ENCODE results near the gene MYLK4. TPM values are rescaled to one million over a fixed set of nuclear protein-coding genes. Genes with fewer than 3 reads are reported as not detected.

The MYLK4 gene
- total RNA-seq, 4 donors from 2014 or later = 0.33 to 0.45 (median 0.38) TPM

DNA sequence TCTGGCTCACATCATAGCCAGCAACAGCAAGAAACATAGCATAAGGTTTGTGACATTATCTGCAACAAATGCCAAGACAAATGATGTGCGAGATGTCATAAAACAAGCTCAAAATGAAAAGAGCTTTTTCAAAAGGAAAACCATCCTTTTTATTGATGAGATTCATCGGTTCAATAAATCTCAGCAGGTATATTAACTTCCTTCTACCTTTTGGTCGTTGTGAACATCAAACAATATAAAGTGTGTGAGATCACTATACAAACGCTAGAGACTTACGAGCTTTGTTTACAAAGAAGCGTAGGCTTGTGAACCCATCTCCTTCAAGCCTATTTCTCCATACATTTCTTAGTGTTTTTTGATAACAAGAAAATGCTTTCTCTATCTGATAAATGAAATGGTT is 18.0 kb upstream of the MYLK4 start:
- H3K4me1 ChIP-seq = peaks cover 57 to 76% (median 62%) of the 10 kb centered on the region in 4 donors
- no peak for DNase-seq (ENCODE audit: extremely low spot score)
- 44% methylated on average over 6 of the region's 6 CpGs for WGBS
- H3K27me3 ChIP-seq = no peaks in the 10 kb centered on the region
- peak overlapping the region in 3 of 4 donors; percentile 77 to 96 (median 86) for H3K4me3 ChIP-seq
- peak overlapping the region in 1 of 4 donors; percentile 97 for H3K27ac ChIP-seq (replicated peaks in 1 of 4)
- intact Hi-C loops (cut with DNase I) = no loop called here
- no peaks in the 10 kb centered on the region for H3K9me3 ChIP-seq
- TF ChIP-seq POLR2A (IDR thresholded peaks at IDR 0.05; ENCODE audit: low read depth) (no peak), CTCF (IDR thresholded peaks at IDR 0.05) (no peak), EP300 (IDR thresholded peaks at IDR 0.05) (no peak), POLR2AphosphoS5 (IDR thresholded peaks at IDR 0.05) (no peak)
- peaks cover 0 to 22% (median 5%) of the 10 kb centered on the region in 4 donors for H3K36me3 ChIP-seq

DNA sequence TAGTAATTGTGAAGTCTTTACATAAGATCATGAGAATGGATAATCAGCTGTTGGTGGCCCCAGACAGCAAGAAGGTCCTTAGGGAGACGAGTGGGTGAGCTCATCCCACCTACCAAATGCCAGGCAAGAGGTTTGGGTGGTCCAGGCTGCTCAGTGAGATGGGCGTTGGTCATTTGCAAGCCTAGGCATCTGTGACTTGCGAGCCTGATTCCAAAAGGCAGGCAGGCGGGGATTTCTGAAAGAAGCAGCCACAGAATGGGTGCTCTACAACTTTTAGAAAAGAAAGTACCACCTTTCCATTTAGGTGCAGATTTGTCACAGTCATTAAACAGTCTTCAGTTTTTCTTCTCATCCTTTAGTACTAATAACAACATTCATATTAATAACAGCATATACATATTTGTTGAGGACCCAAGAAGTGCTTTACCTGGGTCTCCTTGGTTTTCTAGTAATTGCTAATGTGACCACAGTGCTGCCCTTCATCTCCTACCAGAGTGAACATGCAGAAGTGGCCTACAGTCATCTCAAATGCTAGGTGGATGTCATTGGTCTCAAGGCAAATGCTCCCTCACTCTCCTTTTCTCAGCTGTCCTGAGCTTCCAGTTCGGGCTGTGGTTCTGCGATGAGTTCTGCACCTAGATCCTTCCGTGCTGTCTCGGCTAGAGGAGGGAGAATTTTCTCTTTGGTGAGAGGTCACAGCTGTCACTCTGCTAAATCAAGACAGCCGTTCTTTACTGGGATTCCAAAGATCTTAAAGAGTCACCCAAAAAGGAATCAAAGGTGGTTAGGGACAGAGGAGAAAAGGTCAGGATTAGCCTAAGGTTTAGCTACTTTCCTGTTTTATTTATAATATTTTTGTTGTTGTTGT is 17.2 kb upstream of the MYLK4 start:
- no peaks in the 10 kb centered on the region for H3K27me3 ChIP-seq
- H3K9me3 ChIP-seq = no peaks in the 10 kb centered on the region
- peaks cover 49 to 72% (median 54%) of the 10 kb centered on the region in 4 donors for H3K4me1 ChIP-seq
- H3K36me3 ChIP-seq = peaks cover 0 to 22% (median 2%) of the 10 kb centered on the region in 4 donors
- peak overlapping the region; percentile 77 to 96 (median 89) for H3K4me3 ChIP-seq
- TF ChIP-seq POLR2A (IDR thresholded peaks at IDR 0.05; ENCODE audit: low read depth) = no peak
- no peak for TF ChIP-seq POLR2AphosphoS5 (IDR thresholded peaks at IDR 0.05)
- no peak for TF ChIP-seq CTCF (IDR thresholded peaks at IDR 0.05)
- TF ChIP-seq EP300 (IDR thresholded peaks at IDR 0.05) = no peak
- no peak for DNase-seq (ENCODE audit: extremely low spot score)
- 36% methylated on average over 9 of the region's 9 CpGs for WGBS
- peak overlapping the region; percentile 95 to 98 (median 97) for H3K27ac ChIP-seq (replicated peaks in 1 of 4)
- intact Hi-C loops (cut with DNase I) = no loop called here

DNA sequence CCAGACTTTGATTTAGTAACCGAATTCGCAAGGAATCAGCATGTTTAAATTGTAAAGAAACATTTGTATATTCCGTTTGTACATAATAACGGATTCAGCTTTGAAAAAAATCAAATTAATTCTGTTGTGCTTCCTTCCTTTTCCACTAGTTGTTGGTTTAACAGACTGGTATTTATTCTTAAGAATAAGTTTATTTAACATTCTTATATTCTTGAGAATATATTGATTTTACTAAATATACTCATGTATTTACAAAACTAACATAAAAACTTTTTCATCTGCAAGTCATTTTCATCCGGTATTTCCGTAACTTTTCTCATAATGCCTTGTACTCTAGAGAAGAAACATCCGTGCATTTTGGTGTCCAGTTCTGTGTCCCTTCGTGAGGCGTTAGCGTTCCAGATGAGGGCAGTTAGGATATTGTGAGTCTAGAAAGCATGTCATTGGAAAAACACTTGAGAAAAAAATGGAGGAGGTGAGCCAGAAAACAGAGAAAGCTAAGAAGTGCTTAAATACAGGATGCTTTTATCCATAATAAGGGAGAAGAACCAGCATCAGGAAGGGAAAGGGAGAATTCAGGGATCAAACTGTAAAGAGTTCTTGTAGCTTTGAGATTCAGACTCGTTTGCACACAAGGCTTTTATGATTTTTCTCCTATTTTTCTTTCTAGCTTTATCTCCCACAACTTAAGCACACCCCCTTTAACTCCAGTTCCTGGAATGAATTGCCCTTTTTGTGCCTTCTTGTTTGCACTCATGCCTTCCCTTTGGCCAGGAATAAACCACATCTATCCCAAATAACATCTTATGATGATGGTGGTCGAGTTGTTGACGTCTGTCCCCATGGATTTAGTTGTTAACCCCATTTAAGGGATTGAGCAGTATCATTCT is 16.3 kb upstream of the MYLK4 start:
- Histone ChIP-seq H3K27me3 (no peaks in the 10 kb centered on the region), H3K36me3 (peaks cover 0 to 19% (median 2%) of the 10 kb centered on the region in 4 donors), H3K27ac (replicated peaks in 1 of 4) (peak overlapping the region; percentile 95 to 98 (median 97)), H3K9me3 (no peaks in the 10 kb centered on the region), H3K4me1 (peaks cover 42 to 64% (median 50%) of the 10 kb centered on the region in 4 donors), H3K4me3 (peak overlapping the region; percentile 77 to 96 (median 89))
- intact Hi-C loops (cut with DNase I) = no loop called here
- 3% methylated on average over 13 of the region's 13 CpGs for WGBS
- DNase-seq (ENCODE audit: extremely low spot score) = no peak
- TF ChIP-seq CTCF (IDR thresholded peaks at IDR 0.05) = peak in 1 of 3 experiments; percentile 21
- TF ChIP-seq POLR2AphosphoS5 (IDR thresholded peaks at IDR 0.05) = no peak
- no peak for TF ChIP-seq POLR2A (IDR thresholded peaks at IDR 0.05; ENCODE audit: low read depth)

- 0% methylated on average over 34 of the region's 91 CpGs for WGBS
These were observed 15.4 kb upstream of the MYLK4 start for GRCh38 chr6:2765896-2766766.

More at GRCh38 chr6:2765896-2766766, 15.4 kb upstream of the MYLK4 start:
- Histone ChIP-seq H3K27me3 (no peaks in the 10 kb centered on the region), H3K9me3 (no peaks in the 10 kb centered on the region), H3K4me1 (peaks cover 39 to 58% (median 49%) of the 10 kb centered on the region in 4 donors), H3K27ac (replicated peaks in 1 of 4) (peak overlapping the region; percentile 95 to 98 (median 97)), H3K4me3 (peak overlapping the region; percentile 77 to 96 (median 89)), H3K36me3 (peaks cover 0 to 10% (median 1%) of the 10 kb centered on the region in 4 donors)
- intact Hi-C loops (cut with DNase I) = no loop called here
- no peak for TF ChIP-seq CTCF (IDR thresholded peaks at IDR 0.05)
- no peak for TF ChIP-seq POLR2AphosphoS5 (IDR thresholded peaks at IDR 0.05)
- TF ChIP-seq EP300 (IDR thresholded peaks at IDR 0.05) = no peak
- no peak for TF ChIP-seq POLR2A (IDR thresholded peaks at IDR 0.05; ENCODE audit: low read depth)
- no peak for DNase-seq (ENCODE audit: extremely low spot score)
